ENCODE data around the gene WRNIP1. TPM values are rescaled to one million over a fixed set of nuclear protein-coding genes. Genes with fewer than 3 reads are reported as not detected.

The WRNIP1 gene
- total RNA-seq, 1 experiment from 2014 or later = 51.7 TPM

DNA sequence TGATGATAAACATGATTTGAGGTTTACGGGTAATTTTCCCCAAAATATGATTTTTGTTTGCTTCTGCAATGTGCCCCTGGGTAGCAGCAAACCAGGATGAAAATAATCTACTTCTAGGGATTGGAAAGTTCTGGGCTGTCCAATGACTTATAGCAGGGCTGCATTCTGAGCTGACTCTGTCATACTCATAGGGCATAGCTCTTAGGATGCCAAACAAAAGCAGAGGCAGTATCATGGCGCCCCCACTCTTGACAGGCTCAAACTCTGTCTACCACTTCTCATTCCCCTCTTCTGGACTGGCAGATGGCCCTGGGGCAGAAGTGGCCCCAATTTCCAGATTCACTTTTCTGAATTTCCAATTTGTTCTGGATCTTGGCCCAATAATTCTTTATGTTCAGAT is 66.2 kb downstream of the WRNIP1 start:
- intact Hi-C loops (cut with micrococcal nuclease; ENCODE audit: unreplicated experiment) = no loop called here
- Mint-ChIP-seq H3K36me3 (ENCODE audit: insufficient read depth, unreplicated experiment) (peaks cover 49% of the 10 kb centered on the region), H3K9me3 (ENCODE audit: unreplicated experiment) (no peaks in the 10 kb centered on the region), H3K27me3 (ENCODE audit: insufficient read depth, unreplicated experiment) (no peaks in the 10 kb centered on the region), H3K4me3 (ENCODE audit: unreplicated experiment) (no peak overlapping the region), H3K4me1 (ENCODE audit: low read depth, unreplicated experiment) (peaks cover 19% of the 10 kb centered on the region), H3K27ac (ENCODE audit: unreplicated experiment) (no peak overlapping the region)
- H3K4me1 ChIP-seq = 0 out of 2 replicates have a peak, but pooled peaks cover 5% of the 10 kb centered on the region
- no peaks in the 10 kb centered on the region for H3K27me3 ChIP-seq (replicated peaks; ENCODE audit: control insufficient read depth, insufficient read depth, low read length)
- CTCF ChIA-PET = interaction anchor here (1.0 kb wide), 1 partner anchor 40 kb away, joined by 6 read pairs; no protein-coding TSS in a partner anchor
- no TSS peak for BruUV-seq (replicated peaks)
- no peak for DNase-seq
- TF ChIP-seq, protein P1, sequence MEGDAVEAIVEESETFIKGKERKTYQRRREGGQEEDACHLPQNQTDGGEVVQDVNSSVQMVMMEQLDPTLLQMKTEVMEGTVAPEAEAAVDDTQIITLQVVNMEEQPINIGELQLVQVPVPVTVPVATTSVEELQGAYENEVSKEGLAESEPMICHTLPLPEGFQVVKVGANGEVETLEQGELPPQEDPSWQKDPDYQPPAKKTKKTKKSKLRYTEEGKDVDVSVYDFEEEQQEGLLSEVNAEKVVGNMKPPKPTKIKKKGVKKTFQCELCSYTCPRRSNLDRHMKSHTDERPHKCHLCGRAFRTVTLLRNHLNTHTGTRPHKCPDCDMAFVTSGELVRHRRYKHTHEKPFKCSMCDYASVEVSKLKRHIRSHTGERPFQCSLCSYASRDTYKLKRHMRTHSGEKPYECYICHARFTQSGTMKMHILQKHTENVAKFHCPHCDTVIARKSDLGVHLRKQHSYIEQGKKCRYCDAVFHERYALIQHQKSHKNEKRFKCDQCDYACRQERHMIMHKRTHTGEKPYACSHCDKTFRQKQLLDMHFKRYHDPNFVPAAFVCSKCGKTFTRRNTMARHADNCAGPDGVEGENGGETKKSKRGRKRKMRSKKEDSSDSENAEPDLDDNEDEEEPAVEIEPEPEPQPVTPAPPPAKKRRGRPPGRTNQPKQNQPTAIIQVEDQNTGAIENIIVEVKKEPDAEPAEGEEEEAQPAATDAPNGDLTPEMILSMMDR (IDR thresholded peaks at IDR 0.05; ENCODE audit: insufficient read depth in 1 of 2, low read depth in 1 of 2, low read length in 1 of 2, severe bottlenecking in 1 of 2, unreplicated experiment in 1 of 2) = no peak
- no peaks in the 10 kb centered on the region for H3K9me3 ChIP-seq
- 0 out of 2 replicates have a peak, but pooled peaks cover 2% of the 10 kb centered on the region for H3K36me3 ChIP-seq (ENCODE audit: control insufficient read depth, insufficient read depth, low read length)
- POLR2A ChIA-PET = interaction anchor here (1.2 kb wide), 1 partner anchor 10 kb away, joined by 6 read pairs; the partner anchor contains the start of gene SERPINB1
- H3K4me3 ChIP-seq (ENCODE audit: low read depth, low read length) = no peak overlapping the region

DNA sequence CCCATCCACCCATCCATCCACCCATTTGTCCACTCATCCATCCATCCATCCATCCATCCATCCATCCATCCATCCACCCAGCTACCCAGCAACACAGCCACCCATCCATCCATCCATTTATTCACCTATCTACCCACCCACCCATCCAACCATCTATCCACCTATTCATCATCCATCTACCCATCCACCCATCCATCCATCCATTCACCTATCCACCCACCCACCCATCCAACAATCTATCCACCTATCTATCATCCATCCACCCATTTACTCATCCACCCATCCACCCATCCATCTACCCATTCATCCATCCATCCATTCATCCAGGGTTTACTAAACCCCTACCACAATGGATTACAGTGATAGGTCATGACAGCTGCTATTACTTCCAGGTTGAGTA is 69.1 kb downstream of the WRNIP1 start:
- intact Hi-C loops (cut with micrococcal nuclease; ENCODE audit: unreplicated experiment) = no loop called here
- BruUV-seq (replicated peaks) = no TSS peak
- POLR2A ChIA-PET = interaction anchor here (0.7 kb wide), 1 partner anchor 37 kb away, joined by 3 read pairs; no protein-coding TSS in a partner anchor
- peaks cover 18% of the 10 kb centered on the region for H3K4me1 Mint-ChIP-seq (ENCODE audit: low read depth, unreplicated experiment)
- Histone ChIP-seq H3K4me1 (peaks cover 23% of the 10 kb centered on the region), H3K9me3 (no peaks in the 10 kb centered on the region), H3K27me3 (replicated peaks; ENCODE audit: control insufficient read depth, insufficient read depth, low read length) (no peaks in the 10 kb centered on the region), H3K36me3 (ENCODE audit: control insufficient read depth, insufficient read depth, low read length) (peaks cover 2% of the 10 kb centered on the region; the same call in 1 of the 2 replicates), H3K4me3 (ENCODE audit: low read depth, low read length) (no peak overlapping the region)
- no peak overlapping the region for H3K27ac Mint-ChIP-seq (ENCODE audit: unreplicated experiment)
- CTCF ChIA-PET = no interaction called here
- H3K4me3 Mint-ChIP-seq (ENCODE audit: unreplicated experiment) = no peak overlapping the region
- no peaks in the 10 kb centered on the region for H3K27me3 Mint-ChIP-seq (ENCODE audit: insufficient read depth, unreplicated experiment)
- TF ChIP-seq, protein P1 (IDR thresholded peaks at IDR 0.05; ENCODE audit: insufficient read depth in 1 of 2, low read depth in 1 of 2, low read length in 1 of 2, severe bottlenecking in 1 of 2, unreplicated experiment in 1 of 2) = no peak
- DNase-seq = no peak
- H3K9me3 Mint-ChIP-seq (ENCODE audit: unreplicated experiment) = no peaks in the 10 kb centered on the region
- peaks cover 72% of the 10 kb centered on the region for H3K36me3 Mint-ChIP-seq (ENCODE audit: insufficient read depth, unreplicated experiment)

Other genes with a start within 250 kb of the WRNIP1 start
- gene MYLK4, start 14.5 kb upstream of the WRNIP1 start, total RNA-seq (2022) = 0.65 and 0.75 TPM in 2 replicates
- gene SERPINB1, start 76.5 kb downstream of the WRNIP1 start, total RNA-seq (2022) = 75.6 and 81.9 TPM in 2 replicates
- gene SERPINB9, start 137.9 kb downstream of the WRNIP1 start, total RNA-seq (2022) = 3.1 and 3.5 TPM in 2 replicates
- 57.0 and 60.0 TPM in 2 replicates for gene SERPINB6, start 206.2 kb downstream of the WRNIP1 start, total RNA-seq (2022)
- gene NQO2, start 234.5 kb downstream of the WRNIP1 start, total RNA-seq (2022) = 35.8 and 37.2 TPM in 2 replicates